K562 (cell line): ENCODE data around the gene RNF166. TPM values are rescaled to one million over a fixed set of nuclear protein-coding genes. Genes with fewer than 3 reads are reported as not detected.
A peak's percentile ranks its signal among the peaks of the same experiment; 100 is the strongest.

Experiments used
- ARID4B ChIP-seq: sonication (generic); formaldehyde crosslinking; IDR thresholded peaks from 2 replicates; pipeline ENCODE4 v1.8.0; 2022; ENCODE audit warnings: mild to moderate bottlenecking, missing genetic modification reagents
- DPF2 ChIP-seq: fragments of 450-650 bp; IDR thresholded peaks from 2 replicates; pipeline ENCODE4 v1.6.1; 2016
- ESRRA ChIP-seq: fragments of 450-650 bp; IDR thresholded peaks from 2 replicates; pipeline ENCODE4 v1.6.1; 2014; ENCODE audit warnings: low read depth, mild to moderate bottlenecking, moderate library complexity, borderline replicate concordance
- GATAD2A ChIP-seq: fragments of 450-650 bp; IDR thresholded peaks from 2 replicates; pipeline ENCODE4 v1.6.1; 2017
- GATAD2B ChIP-seq: fragments of 450-650 bp; IDR thresholded peaks from 2 replicates; pipeline ENCODE4 v1.6.1; 2017; ENCODE audit warnings: mild to moderate bottlenecking, borderline replicate concordance
- HMG20B ChIP-seq: fragments of 250-450 bp; sonication (Bioruptor Pico); IDR thresholded peaks from 2 replicates; pipeline ENCODE4 v1.5.0; 2021; ENCODE audit warnings: mild to moderate bottlenecking
- LARP7 ChIP-seq: fragments of 450-650 bp; IDR thresholded peaks from 2 replicates; pipeline ENCODE4 v1.6.1; 2016
- MBD1 ChIP-seq: fragments of 250-450 bp; sonication (Bioruptor Pico); IDR thresholded peaks from 2 replicates; pipeline ENCODE4 v1.8.0; 2022; ENCODE audit warnings: inconsistent platforms
- RBBP5 ChIP-seq: fragments of 200-600 bp; sonication (generic); IDR thresholded peaks from 2 replicates; pipeline ENCODE4 v1.6.1; 2012; ENCODE audit warnings: borderline replicate concordance, mild to moderate bottlenecking, low read length, control low read depth, inconsistent platforms; ENCODE audit not compliant: insufficient read depth, poor library complexity, severe bottlenecking
- SMARCC2 ChIP-seq: fragments of 450-650 bp; IDR thresholded peaks from 2 replicates; pipeline ENCODE4 v1.6.1; 2017; ENCODE audit warnings: antibody characterized with exemption, moderate library complexity, mild to moderate bottlenecking, low read depth
- STAT6 ChIP-seq: sonication (generic); formaldehyde crosslinking; IDR thresholded peaks from 2 replicates; pipeline ENCODE4 v1.8.1; 2023; ENCODE audit warnings: mild to moderate bottlenecking, missing genetic modification reagents
- ZBTB11 ChIP-seq, 3 experiments: fragments of 200-800 bp in 1 of 3; fragments of 250-450 bp in 1 of 3; fragments of 450-650 bp in 1 of 3; sonication (Bioruptor Pico) in 1 of 3; sonication (Bioruptor generic) in 1 of 3; formaldehyde crosslinking in 1 of 3; IDR thresholded peaks; 2 replicates each; pipeline versions ENCODE4 v1.6.1 to v1.8.0; 2016 to 2022; ENCODE audit warnings: mild to moderate bottlenecking in 2 of 3, missing genetic modification characterization in 2 of 3, missing compliant biosample characterization in 1 of 3, moderate library complexity in 1 of 3
- ZNF140 ChIP-seq: fragments of 250-450 bp; sonication (Bioruptor Pico); IDR thresholded peaks from 2 replicates; pipeline ENCODE4 v1.8.0; 2021; ENCODE audit warnings: moderate library complexity, mild to moderate bottlenecking, inconsistent platforms
- polyA plus RNA-seq, 8 experiments: library from polyadenylated mRNA; depleted of rRNA in 4 of 8; stranded (reverse) in 5 of 8; unstranded in 3 of 8; fragments of >200 nt; fragmentation: Nextera tagmentation in 2 of 8; fragmentation: Illumina TruSeq in 1 of 8; extraction: Ambion mirVana in 2 of 8; extraction: Trizol in 1 of 8; gene quantifications; 2 replicates each; pipeline versions ENCODE4 v1.2.1 to v1.2.3, GENCODE V29; 2011 to 2014; ENCODE audit warnings: inconsistent platforms in 1 of 8, missing spikeins in 1 of 8
- total RNA-seq, 7 experiments: library from RNA; depleted of rRNA in 6 of 7; stranded (reverse); fragments of >200 nt in 6 of 7; fragmentation: Illumina TruSeq in 2 of 7; extraction: Trizol in 2 of 7; gene quantifications; 2 replicates each; pipeline versions ENCODE4 v1.2.1 to v1.2.3, GENCODE V29; 2011 to 2021; ENCODE audit warnings: low replicate concordance in 1 of 7

RNF166 gene
- total and polyA plus RNA-seq, 9 of the 15 experiments (the other 6 are each of a cell fraction or from before 2014, with no cell fraction given) = 0.56 to 60.3 (median 19.5) TPM

- TF ChIP-seq MBD1 (CRISPR knock-in tag) (no peak), ZNF140 (CRISPR knock-in tag) (no peak), DPF2 (peak; percentile 99), ZBTB11 (CRISPR knock-in tag; IDR thresholded peaks at IDR 0.05) (0 out of 6 replicates have a peak, but pooled peaks of 1 of the 3 experiments have one; percentile 37), GATAD2A (peak; percentile 72), RBBP5 (peak; percentile 60), SMARCC2 (peak; percentile 90), ARID4B (CRISPR knock-in tag) (no peak; the same call in 1 of the 2 replicates), HMG20B (CRISPR knock-in tag) (no peak), ESRRA (peak; percentile 46; the same call in 1 of the 2 replicates), LARP7 (peak; percentile 33; the same call in 1 of the 2 replicates), STAT6 (no peak), GATAD2B (peak; percentile 98)
These were observed 18.0 kb downstream of the RNF166 start (continued) for GRCh38 chr16:88688013-88688778.
